ENCODE data around the gene HCAR1.

- TF ChIP-seq EZH2phosphoT487 (IDR thresholded peaks at IDR 0.05; ENCODE audit: borderline replicate concordance, low read length), result no peak
- TF ChIP-seq CTCF (IDR thresholded peaks at IDR 0.05; ENCODE audit: low read depth, low read length, poor library complexity, severe bottlenecking), result no peak
Observed at GRCh38 chr12:122757568-122757967, 26.9 kb upstream of the HCAR1 start.
